NCI-H2081 (cell line): ENCODE measurements around the gene MILR1.
A peak's percentile ranks its signal among the peaks of the same experiment; 100 is the strongest.

Experiments
- DNase-seq, 2 experiments: peaks; one replicate each; lab custom pipeline; 2025; lab: John Stamatoyannopoulos, UW

MILR1 gene

GRCh38 chr17:64503341-64503740, 54.4 kb downstream of the MILR1 start:
- no peak for DNase-seq

- no peak for DNase-seq
Observed at GRCh38 chr17:64503821-64504768, 55.2 kb downstream of the MILR1 start.

DNA sequence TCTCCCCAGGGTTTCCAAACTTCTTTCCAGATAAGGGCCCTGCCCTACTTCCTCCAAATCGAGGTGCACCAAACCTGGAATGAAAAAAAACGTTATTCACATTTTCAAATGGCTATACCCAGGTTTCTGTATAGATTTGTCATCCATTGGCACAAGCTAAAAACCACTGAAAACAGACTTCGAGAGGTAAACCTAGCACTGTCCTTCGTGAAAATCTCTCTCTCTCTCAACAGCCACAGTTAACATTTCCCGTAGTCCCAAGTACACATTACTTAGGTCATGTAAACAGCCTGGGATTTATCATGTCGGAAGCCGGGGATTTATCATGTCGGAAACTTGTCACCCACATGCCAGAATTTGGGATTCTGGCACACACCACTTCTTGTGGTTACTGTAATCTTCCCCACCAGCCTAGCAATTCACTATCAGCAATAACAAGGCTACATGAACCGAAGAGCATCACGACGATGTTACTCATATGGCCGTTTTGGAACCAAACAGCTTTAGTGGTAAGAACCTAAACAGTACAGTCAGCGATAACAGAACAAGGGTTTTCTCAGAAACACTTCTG, 55.9 kb downstream of the MILR1 start:
- DNase-seq = peak in 1 of 2 experiments; percentile 40

DNA sequence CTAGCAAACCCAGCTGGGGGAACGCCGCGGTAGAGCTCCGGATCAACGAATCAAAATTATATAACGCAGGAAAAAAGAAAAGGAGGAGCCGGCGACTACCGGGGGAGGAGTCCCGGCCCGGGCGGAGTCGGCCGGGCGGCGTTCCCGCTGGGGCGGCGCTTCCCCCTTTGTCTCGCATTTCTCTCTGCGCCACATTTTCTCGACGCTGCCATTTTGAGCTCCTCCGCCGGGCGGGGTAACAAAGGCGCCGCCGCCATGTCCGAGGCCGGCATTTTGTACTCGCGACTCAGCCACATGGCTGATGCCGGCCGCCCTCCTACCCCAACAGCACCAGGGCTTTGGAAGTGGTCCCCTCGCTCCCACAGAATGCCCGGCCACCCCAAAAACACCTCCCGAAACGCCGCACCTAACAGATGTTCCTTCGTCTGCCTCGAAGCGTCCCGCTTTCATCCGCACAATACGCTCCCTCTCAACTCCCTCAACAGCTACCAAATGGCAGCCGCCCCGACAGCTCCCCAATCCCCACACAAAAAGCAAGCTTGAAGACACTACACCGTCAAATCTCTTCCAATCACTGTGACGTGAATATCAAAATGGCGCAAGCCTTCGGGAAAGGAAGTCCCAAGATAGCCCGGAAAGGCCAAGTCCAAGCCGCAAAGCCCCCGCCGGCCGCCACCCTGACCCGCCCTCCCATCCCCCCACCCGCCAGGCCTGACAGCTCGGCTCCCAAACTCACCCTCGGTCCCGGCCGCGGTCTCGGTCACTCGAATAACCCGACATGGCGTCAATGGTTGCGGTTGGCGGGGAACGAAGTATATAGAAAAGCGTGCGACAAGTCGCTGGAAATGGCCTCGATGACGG, 56.7 kb downstream of the MILR1 start:
- DNase-seq = peak; percentile 92 to 93

GRCh38 chr17:64506201-64506575, 57.3 kb downstream of the MILR1 start, which contains the start of gene DDX5:
Gene DDX5 (minus strand): TSS chr17:64506289. CDS start chr17:64506119, 170 bp downstream.
- peak; percentile 97 to 98 for DNase-seq

DNA sequence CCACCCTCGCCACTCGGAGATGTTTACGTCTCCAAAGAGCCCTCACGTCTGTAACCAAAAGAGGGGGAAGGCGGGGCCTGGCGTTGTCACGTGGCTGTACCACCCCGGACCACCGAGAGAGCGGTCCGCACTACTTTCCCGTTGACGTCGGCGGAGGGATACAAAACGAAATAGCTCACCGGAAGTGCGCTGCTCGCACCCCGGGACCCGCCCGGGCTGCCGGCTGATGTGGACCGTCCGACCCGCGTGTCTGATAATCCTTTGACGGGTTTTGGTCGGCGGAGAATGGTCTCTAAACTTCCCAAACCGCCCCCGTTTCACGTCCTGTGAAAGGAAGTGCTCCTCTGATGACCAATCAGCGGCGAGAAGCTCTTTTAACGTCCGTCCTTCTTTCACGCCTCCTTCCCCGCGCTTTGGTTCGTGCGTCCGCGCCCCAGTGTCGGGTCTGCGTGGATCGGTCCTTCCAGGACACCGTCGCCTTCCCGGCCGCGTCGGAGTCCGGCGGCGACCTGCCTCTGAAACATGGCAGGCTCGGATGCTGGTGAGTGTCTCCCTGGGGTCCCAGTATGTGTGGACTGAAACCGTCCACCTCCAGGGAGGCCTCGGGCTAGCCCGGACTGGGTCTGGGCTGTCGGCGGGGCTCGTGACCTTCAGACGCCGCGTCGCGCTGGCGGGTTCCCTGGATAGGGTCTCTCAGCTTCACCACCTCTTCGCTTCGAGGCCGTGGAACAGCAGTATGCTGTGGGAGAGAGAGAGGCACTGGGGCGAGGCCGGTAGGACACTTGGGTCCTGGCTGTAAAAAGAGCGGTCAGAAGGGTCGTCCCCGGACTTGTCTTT, 57.9 kb downstream of the MILR1 start, which contains the start of gene CEP95:
CEP95 (plus strand) TSS at position 402 of the 837 bp plus-strand sequence; CDS start at position 523, 121 bp downstream.
- peak; percentile 97 to 99 for DNase-seq

- DNase-seq = peak; percentile 52 to 87
Observed at GRCh38 chr17:64507413-64507782, 58.5 kb downstream of the MILR1 start.

DNA sequence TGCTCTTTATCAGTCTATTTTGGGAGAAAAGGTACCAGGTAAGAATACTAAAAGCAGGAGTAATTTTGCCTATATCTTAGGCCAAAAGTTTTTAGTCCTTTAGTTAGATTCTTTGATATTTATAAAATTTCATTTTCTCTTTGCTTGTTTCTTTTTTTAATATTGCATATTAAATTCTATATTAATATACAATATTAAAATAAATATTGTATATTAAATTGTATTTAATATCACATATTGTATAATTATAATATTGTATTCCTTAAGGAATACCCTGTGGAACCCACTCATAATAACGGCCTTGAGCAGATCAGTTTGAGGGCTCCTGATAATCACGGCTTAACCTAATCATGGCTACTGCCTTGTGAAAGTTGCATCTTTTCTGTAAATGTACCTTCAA, 59.8 kb downstream of the MILR1 start:
- DNase-seq = no peak

GRCh38 chr17:64509179-64509578, 60.3 kb downstream of the MILR1 start:
- DNase-seq = no peak

DNA sequence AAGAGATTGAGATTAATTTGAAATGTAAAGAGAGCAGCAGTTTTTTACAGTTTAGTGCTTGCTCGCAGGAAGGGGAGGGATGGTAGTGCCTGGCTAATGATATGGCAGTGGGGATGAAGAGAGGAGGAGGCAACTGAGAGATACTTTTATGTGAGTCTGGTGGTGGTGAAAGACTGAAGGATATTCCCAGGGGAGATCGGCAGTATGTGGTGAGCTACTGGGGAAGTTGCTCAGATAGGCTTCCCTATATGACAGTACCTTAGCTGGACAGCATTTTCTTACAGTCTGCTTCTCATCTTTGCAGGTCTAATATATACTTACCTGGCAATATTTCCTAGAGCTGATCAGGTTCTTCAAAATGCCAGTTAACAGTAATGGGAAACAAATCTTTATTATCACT, 66.5 kb downstream of the MILR1 start:
- no peak for DNase-seq

GRCh38 chr17:64515829-64516228, 66.9 kb downstream of the MILR1 start:
- DNase-seq = no peak
